Measurements from ENCODE around the gene TIAM2. TPM values are rescaled to one million over a fixed set of nuclear protein-coding genes. Genes with fewer than 3 reads are reported as not detected.

Gene TIAM2
- total and polyA plus RNA-seq, 10 of the 15 experiments (the other 5 are each of a cell fraction or from before 2014, with no cell fraction given): 1.1 to 10.5 (median 2.3) TPM

- H3K9ac ChIP-seq (ENCODE audit: control insufficient read depth, insufficient read depth, low read length): no peak overlapping the region
- no peak for DNase-seq (ENCODE audit: low read depth, low spot score)
- no peak overlapping the region for H2AFZ ChIP-seq (ENCODE audit: control insufficient read depth, low read depth, low read length)
- ChIA-PET SMC1A (ENCODE audit: uncharacterized antibody, unreplicated experiment) (no interaction called here), POLR2A (no interaction called here), RAD21 (ENCODE audit: unreplicated experiment) (no interaction called here), CTCF (no interaction called here)
- H3K27me3 ChIP-seq (replicated peaks in 1 of 2; ENCODE audit: control insufficient read depth in 2 of 2, insufficient read depth in 2 of 2, low read length in 1 of 2): peaks cover 0 to 1% of the 10 kb centered on the region in 2 experiments; a peak in 2 of 4 replicates
- no peaks in the 10 kb centered on the region for H3K4me1 ChIP-seq (ENCODE audit: control insufficient read depth, insufficient read depth, low read length)
- no peak overlapping the region for H3K27ac ChIP-seq (ENCODE audit: control insufficient read depth, insufficient read depth)
- H3K9me3 ChIP-seq (replicated peaks; ENCODE audit: control insufficient read depth, insufficient read depth, low read length): no peaks in the 10 kb centered on the region
- H3K79me2 ChIP-seq (ENCODE audit: control insufficient read depth, insufficient read depth, low read length): no peaks in the 10 kb centered on the region
- no peak overlapping the region for H3K4me3 ChIP-seq
- no peak overlapping the region for H3K4me2 ChIP-seq (ENCODE audit: control insufficient read depth, insufficient read depth)
- in situ Hi-C loops (cut with MboI): no loop called here
- TF ChIP-seq MEF2A (IDR thresholded peaks at IDR 0.05; ENCODE audit: insufficient read depth, low read depth, low read length) (no peak), MEF2B (IDR thresholded peaks at IDR 0.05; ENCODE audit: partially characterized antibody, poor library complexity, severe bottlenecking) (no peak), ATF2 (IDR thresholded peaks at IDR 0.05; ENCODE audit: low read length) (no peak), MYB (IDR thresholded peaks at IDR 0.05; ENCODE audit: borderline replicate concordance, low read depth, low read length) (no peak), ZZZ3 (IDR thresholded peaks at IDR 0.05; ENCODE audit: control insufficient read depth, insufficient read length, low read depth) (no peak), TCF3 (IDR thresholded peaks at IDR 0.05; ENCODE audit: borderline replicate concordance, insufficient read depth, low read depth, low read length) (no peak), CHD4 (IDR thresholded peaks at IDR 0.05) (no peak)
- TF ChIP-seq, protein P1, sequence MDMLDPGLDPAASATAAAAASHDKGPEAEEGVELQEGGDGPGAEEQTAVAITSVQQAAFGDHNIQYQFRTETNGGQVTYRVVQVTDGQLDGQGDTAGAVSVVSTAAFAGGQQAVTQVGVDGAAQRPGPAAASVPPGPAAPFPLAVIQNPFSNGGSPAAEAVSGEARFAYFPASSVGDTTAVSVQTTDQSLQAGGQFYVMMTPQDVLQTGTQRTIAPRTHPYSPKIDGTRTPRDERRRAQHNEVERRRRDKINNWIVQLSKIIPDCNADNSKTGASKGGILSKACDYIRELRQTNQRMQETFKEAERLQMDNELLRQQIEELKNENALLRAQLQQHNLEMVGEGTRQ (IDR thresholded peaks at IDR 0.05; ENCODE audit: borderline replicate concordance, low read depth, low read length): no peak
- TF ChIP-seq, protein P2, sequence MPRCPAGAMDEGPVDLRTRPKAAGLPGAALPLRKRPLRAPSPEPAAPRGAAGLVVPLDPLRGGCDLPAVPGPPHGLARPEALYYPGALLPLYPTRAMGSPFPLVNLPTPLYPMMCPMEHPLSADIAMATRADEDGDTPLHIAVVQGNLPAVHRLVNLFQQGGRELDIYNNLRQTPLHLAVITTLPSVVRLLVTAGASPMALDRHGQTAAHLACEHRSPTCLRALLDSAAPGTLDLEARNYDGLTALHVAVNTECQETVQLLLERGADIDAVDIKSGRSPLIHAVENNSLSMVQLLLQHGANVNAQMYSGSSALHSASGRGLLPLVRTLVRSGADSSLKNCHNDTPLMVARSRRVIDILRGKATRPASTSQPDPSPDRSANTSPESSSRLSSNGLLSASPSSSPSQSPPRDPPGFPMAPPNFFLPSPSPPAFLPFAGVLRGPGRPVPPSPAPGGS (IDR thresholded peaks at IDR 0.05; ENCODE audit: borderline replicate concordance, insufficient read depth, low read depth, low read length, poor library complexity, severe bottlenecking): no peak
- TF ChIP-seq, protein P3, sequence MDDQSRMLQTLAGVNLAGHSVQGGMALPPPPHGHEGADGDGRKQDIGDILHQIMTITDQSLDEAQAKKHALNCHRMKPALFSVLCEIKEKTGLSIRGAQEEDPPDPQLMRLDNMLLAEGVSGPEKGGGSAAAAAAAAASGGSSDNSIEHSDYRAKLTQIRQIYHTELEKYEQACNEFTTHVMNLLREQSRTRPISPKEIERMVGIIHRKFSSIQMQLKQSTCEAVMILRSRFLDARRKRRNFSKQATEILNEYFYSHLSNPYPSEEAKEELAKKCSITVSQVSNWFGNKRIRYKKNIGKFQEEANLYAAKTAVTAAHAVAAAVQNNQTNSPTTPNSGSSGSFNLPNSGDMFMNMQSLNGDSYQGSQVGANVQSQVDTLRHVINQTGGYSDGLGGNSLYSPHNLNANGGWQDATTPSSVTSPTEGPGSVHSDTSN (IDR thresholded peaks at IDR 0.05; ENCODE audit: insufficient replicate concordance, low read depth, low read length): no peak
- WGBS (ENCODE audit: insufficient coverage, insufficient replicate concordance, low lambda C conversion rate, missing lambda C conversion rate): 80% methylated on average over 1 of the region's 1 CpG
- H3K36me3 ChIP-seq (ENCODE audit: control insufficient read depth in 2 of 2, insufficient read depth in 2 of 2, low read length in 1 of 2): no peaks in the 10 kb centered on the region
- no peak for ATAC-seq
- H4K20me1 ChIP-seq (ENCODE audit: control insufficient read depth, insufficient read depth): no peaks in the 10 kb centered on the region
- intact Hi-C loops (cut with micrococcal nuclease; ENCODE audit: unreplicated experiment): no loop called here
- BruUV-seq (replicated peaks): no TSS peak
- no peak for FAIRE-seq
These were observed 19.0 kb downstream of the TIAM2 start for GRCh38 chr6:155014137-155014536.

Measured in GM12878 (cell line).